Stimulated activated CD8-positive, alpha-beta memory T cell treated with anti-CD3 and anti-CD28 coated beads, Interleukin-7, amount 100 ng/mL, for 4 hours (primary cell): ENCODE measurements around the gene GSTM1.
"Not testable (repeated sequence)": the region's sequence is repeated elsewhere in the genome, so short reads cannot be mapped to it uniquely, and the experiment has no call there.

Experiments used
- DNase-seq, 2 donors: peaks; one replicate each; pipeline ENCODE4 v3.0.0-alpha.2; 2020; ENCODE audit warnings: low read depth in 2 of 2

The GSTM1 gene

DNA sequence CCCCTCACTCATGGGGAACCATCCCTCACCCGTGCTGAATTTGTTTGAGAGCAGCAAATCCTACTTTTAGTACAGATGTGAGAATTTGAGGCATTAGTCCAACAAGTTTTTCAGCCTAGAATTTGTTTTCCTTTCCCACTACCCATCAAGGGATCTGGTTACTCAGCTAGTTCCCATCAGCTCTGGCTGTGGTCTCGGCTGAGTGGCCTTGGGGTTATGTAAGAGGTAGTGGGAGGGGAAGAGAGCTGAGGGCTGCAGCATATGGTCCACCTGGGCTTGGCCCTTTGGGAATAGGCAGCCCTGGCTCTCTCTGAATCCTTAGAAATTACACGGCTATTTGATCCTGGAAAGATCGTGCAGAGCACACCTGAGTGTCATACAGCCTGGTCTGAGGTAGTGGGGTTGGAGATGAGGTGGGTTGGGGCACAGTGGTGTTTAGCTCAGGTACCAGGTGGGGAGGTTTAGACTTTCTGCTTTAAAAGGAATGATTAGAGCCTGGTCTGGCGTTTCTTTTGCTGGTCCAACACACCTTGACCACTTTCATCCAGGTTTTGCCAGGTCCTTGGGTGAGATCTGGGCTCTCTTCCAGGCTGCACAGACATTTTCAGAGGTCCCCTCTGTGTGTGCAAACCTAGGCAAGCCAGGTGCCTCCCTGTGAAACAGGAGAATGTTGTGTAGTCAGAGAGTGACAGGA is 27.5 kb upstream of the GSTM1 start:
- DNase-seq = no peak

DNA sequence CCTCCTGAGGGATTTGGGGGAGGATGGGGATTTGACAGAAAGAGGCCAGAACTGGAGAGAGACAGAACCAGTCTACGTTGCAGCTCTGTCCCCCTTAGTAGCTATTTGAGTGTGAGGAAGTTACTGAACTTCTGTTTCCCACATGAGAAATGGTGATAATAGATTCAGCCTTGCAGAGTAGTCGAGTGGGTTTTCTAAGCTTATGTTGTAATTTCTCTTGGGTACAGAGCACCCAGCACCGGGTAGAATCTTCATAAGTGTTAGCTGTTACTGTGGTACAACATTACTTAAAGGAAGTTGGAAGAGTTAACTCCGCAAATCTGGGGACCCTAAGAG is 27.0 kb upstream of the GSTM1 start:
- not testable (repeated sequence) for DNase-seq

DNA sequence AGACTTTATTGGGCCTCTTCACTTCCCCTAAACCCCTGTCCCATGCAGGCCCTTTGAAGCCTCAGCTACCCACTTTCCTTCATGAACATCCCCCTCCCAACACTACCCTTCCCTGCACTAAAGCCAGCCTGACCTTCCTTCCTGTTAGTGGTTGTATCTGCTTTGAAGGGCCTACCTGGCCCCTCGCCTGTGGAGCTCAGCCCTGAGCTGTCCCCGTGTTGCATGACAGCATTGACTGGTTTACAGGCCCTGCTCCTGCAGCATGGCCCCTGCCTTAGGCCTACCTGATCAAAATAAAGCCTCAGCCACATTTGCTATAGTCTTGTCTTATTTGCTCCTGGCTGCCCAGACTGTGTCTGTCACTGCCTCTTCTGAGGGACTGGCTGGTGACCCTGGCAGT is 26.2 kb upstream of the GSTM1 start:
- DNase-seq = no peak

DNA sequence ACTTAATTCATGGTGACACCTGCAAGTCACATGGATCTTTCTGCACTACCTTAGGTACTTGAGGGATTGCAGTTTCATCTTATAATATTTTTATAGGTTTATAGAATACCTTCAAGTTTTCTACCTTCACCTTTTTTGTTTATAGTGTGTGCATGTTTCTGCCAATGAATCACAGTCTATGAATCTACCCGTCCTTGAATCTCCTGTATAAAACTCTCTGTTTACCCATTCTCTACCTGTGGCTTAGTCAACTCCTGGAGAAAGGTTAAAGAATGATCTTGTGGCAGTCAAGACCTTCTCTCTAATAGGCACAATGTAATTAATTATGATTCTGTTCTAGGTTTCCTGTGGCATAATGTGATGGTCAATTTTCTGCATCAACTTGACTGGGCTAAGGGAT is 22.9 kb upstream of the GSTM1 start:
- no peak for DNase-seq

DNA sequence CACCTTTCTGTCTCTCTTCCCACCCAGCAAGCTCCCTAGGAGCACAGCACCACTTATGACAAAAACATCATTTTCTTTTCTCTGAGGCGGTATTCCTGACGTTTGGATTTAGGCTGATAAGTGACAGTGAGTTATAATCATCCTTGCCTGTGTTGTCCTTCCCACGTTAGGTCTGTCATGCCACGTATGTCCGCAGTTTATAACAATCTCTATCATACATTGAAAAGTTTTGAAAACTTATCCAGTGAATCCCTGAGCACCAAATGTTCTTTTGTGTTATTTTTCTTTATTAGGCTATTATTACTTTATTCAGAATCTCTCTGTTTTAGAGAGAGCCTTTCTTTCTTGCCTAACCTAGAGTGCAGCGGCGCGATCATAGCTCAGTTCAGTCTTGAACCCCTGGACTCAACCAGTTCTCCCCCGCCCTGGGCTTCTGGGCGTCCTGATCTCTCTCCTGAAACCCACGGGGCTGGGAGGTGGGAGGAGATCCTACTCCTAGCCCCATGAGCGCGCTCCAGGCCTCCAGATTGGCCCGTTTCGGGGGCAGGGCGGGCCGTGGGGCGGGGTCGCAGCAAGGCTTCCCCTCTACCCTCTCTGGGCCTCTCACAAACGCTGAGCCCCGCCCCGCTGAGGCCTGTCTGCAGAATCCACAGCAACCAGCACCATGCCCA is 20.0 kb upstream of the GSTM1 start, which contains the start of gene GSTM2:
Gene GSTM2 (plus strand): TSS at position 606 of the 671 bp plus-strand sequence. CDS start 59 bp downstream, at position 665.
- DNase-seq = peak; percentile 31 to 68

DNA sequence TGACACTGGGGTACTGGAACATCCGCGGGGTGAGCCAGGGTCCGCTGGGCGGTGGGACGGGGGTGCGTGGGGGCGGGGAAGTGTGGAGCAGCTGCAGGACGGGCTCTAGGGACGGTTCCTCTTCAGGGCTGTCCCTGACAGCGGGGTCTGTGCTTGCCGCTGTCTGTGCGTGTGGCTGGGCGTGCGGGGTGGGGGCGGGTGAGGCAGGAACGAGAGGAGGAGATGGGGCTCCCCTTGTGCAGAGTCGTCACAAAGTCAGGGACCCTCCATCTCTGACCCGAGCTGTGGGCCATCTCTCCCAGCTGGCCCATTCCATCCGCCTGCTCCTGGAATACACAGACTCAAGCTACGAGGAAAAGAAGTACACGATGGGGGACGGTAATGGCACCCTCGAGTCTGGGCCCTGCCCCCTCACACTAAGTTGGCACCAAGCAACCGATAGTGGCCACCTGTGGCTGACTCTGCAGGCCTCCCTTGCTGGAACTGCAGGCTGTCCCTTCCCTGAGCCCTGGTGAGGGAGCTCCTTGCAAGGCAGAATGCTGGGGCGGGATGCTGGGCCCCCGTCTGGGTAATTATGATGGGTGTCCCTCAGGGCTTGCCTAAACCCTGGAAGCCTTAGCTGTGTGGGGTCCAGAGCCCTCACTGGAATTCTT is 19.4 kb upstream of the GSTM1 start:
- DNase-seq = no peak

DNA sequence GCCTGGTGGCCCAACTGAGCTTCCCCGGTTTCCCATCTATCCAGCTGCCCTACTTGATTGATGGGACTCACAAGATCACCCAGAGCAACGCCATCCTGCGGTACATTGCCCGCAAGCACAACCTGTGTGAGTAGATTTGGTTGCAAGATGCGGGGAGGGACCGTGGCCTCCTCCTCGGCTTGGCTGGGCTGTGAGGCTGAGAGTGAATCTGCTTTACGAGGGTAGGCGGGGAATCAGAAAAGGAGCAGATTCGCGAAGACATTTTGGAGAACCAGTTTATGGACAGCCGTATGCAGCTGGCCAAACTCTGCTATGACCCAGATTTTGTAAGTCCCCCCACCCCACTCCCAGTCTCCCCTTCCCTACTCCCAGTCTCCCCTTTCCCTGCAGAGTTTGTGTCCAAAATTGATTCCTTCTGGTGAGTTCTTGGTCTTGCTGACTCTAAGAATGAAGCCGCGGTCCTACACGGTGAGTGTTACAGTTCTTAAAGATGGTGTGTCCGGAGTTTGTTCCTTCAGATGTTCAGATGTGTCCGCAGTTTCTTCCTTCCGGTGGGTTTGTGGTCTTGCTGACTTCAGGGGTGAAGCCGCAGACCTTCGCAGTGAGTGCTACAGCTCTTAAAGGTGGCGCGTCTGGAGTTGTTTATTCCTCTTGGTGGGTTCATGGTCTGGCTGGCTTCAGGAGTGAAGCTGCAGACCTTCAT is 18.2 kb upstream of the GSTM1 start:
- DNase-seq = no peak

DNA sequence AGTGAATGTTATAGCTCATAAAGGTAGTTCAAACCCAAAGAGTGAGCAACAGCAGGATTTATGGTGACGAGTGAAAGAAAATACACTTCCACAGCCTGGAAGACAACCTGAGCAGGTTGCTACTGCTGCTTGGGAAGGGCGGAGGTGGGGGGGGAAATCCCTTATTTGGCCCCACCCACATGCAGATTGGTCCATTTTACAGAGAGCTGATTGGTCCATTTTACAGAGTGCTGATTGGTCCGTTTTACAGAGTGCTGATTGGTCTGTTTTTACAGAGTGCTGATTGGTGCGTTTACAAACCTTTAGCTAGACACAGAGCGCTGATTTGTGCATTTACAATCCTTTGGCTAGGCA is 17.7 kb upstream of the GSTM1 start:
- DNase-seq = not testable (repeated sequence)

DNA sequence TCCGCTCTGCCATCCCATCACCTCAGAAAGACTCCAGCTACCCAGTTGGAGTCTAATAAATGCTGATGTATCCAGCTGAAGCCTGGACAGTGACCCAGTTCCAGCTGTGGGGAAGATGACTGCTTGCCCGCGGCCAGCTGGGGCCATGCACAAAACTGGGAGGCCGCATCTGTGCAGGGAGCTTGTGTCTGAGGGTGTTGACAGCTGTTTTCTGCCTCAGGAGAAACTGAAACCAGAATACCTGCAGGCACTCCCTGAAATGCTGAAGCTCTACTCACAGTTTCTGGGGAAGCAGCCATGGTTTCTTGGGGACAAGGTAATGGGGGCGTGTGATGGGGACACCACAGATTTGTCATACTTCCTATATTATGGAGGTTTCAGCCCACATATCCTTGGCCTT is 16.6 kb upstream of the GSTM1 start:
- DNase-seq = no peak

DNA sequence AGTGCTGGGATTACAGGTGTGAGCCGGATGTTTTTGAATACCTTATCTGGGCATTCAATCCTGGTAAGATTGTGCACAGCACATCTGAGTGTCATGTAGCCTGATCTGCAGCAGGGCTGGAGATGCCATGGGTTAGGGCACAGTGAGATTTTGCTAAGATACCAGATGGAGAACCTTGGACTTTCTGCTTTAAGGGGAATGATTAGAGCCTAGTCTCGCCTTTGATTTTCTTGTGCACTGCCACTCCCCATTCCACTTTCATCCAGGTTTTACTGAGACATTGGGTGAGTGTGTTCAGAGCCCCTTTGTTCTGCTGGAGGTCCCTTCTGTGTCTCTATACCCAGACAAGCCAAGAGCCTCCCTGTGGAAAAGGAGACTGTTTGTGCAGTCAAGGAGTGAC is 13.8 kb upstream of the GSTM1 start:
- not testable (repeated sequence) for DNase-seq

DNA sequence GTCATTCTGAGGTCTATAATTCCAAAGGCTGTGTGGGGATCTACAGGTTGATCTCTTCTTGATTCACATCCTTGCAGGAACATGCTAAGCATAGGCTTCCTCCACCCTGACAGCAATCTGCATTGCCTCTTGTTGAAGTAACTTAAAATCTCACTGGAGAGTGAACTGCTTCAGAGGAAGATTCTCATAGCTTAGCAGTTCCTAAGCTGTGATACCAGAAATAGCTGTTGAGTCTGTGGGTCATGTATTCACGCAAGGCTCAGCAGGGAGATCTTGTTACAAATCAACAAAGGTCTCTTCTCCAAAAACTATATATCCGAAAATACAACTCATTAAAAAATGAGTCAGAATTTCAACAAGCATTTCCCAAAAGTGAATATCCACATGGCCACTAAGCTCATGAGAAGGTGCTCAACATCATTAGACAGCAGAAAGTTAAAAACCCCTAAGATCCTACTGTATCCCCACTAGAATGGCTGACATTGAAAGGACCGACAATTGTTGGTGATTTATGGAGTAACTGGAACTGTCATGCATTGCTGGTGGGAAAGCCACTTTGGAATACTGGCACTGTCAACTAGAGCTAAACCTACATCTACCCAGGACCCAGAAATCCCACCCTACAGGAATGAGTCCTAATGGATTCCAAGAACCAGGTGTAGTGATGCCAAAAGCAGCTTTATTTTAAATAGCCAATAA is 10.8 kb upstream of the GSTM1 start:
- not testable (repeated sequence) for DNase-seq

DNA sequence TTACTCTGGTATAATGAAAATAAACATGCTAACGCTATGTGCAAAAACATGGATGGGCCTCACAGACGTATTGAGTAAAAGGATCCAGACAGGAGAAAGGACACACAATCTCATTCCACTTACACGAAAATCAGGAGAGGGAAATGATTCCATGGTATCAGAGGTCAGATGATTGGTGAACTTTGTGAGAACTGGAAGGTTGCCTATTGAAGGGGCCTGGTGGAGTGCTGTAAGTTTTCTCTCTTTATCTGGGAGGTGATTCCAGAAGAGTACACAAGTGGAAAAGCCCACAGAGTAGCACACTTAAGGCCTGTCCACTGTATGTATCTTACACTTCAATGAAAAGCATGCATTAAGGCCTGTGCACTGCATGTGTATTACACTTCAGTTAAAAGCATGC is 10.2 kb upstream of the GSTM1 start:
- DNase-seq = no peak

DNA sequence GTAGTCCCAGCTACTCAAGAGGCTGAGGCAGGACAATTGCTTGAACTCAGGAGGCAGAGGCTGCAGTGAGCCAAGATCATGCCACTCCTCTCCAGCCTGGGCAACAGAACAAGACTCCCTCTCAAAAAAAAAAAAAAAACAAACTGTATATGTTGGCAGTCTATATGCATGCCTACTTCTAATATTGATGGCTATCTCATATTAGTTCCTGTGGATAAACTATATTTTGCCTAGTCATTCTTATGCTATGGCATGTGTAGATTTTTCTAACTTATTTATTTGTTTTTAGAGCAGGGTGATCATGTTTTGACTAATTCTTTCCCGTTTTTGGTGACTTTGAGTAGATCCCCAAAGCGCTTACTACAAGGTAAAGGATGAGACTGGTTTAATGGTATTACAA is 9.0 kb upstream of the GSTM1 start:
- DNase-seq = not testable (repeated sequence)

DNA sequence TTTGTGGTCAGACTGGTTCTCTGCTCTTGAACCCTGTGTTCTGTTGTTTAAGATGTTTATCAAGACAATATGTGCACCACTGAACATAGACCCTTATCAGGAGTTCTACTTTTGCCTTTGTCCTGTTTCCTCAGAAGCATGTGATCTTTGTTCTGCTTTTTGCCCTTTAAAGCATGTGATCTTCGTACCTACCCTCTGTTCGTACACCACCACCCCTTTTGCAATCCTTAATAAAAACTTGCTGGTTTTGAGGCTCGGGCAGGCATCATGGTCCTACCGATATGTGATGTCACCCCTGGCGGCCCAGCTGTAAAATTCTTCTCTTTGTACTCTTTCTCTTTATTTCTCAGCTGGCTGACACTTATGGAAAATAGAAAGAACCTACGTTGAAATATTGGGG is 2.8 kb upstream of the GSTM1 start:
- DNase-seq = not testable (repeated sequence)

DNA sequence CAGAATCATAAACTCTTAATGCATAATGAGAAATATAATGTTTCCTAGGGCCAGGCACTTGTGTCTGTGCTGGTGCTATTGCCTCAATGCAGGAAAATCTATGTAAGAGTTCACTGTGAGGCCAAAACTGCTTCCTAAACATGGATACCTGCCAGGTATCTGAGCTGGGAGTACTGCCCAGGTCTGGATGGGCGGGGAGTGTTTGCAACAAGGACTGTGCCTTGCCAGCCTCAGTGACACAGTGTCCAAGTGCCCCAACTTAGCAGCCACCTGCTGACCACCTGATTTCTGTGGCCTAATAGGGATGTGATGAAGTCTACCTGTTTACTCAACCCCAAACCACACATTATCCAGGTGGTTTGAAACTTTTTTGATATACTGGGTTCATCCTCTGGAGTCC is 2.2 kb upstream of the GSTM1 start:
- DNase-seq = not testable (repeated sequence)

DNA sequence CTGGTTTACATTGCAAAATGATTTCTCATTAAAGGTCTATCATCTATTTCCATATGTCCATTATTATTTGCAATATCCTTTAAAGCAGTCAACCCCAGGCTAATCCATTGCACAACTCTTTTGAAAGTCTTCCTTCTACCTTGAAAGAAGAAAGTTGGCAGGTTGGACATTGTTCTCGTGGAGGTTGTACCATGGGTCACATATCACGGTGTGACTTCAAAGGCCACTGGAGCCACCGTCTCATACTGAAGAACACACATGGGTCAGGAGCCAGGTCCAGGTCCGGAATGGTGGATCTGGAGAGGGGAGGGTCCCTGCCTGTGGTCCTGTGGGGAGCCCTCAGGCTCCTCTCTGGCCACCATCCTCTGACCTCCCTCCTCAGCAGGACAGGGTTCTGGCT is 1.7 kb upstream of the GSTM1 start:
- not testable (repeated sequence) for DNase-seq

DNA sequence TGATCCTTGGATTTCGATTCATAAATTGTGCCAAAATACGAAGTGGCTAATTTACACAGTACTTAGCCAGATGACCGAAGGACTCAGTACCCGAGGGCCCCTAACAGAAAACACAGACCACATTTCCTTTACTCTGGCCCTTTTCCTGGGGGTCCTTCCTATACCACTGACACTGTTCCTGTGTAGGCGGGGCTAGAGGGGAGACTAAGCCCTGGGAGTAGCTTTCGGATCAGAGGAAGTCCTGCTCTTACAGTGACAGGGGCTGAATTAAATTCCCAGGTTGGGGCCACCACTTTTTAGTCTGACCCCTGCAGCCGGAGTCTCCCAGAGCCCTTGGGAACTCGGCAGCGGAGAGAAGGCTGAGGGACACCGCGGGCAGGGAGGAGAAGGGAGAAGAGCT is 508 bp upstream of the GSTM1 start:
- not testable (repeated sequence) for DNase-seq

DNA sequence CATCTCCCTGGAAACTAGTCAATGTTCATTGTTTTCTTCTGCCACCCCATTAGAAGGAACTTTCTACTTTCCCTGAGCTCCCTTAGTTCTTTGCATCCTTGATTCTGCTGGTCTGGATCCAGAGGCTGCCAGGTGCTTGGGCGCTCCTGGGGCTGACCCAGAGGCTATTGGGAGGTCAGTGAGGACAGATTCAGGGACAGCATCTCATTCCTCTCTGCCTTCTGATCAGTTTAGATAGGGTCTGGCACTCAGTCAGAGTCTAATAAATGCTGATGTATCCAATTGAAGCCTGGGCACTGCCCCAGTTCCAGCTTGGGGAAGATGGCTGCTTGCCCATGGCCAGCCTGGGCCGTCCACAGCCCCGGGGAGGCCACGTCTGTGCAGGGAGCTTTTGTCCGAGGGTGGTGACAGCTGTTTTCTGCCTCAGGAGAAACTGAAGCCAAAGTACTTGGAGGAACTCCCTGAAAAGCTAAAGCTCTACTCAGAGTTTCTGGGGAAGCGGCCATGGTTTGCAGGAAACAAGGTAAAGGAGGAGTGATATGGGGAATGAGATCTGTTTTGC is 2.3 kb downstream of the GSTM1 start:
- no peak for DNase-seq

DNA sequence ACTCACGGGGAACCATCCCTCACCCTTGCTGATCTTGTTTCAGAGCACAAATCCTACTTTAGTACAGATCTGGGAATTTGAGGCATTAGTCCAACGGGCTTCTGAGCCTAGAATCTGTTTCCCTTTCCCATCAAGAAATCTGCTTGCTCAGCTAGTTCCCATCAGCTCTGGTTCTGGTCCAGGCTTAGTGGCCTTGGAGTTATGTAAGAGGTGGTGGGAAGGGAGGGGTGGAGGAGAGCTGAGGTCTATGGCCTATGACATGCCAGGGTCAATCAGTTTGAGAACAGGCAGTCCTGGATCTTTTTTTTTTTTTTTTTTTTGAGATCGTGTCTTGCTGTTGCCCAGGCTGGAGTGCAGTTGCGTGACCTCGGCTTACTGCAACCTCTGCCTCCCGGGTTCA is 4.1 kb downstream of the GSTM1 start:
- no peak for DNase-seq

DNA sequence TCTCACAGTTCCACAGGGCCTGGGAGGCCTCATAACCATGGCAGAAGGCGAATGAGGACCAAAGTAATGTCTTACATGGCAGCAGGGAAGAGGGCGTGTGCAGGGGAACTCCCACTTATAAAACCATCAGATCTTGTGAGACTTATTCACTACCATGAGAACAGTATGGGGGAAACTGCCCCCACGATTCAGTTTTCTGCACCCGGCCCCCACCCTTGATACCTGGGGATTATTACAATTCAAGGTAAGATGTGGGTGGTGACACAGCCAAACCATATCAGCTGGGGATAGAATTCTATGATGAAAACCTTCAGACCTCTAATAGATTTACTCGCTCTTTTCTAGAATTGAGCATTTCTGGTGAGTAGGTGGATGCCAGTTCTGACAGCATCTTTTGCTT is 6.8 kb downstream of the GSTM1 start:
- not testable (repeated sequence) for DNase-seq

DNA sequence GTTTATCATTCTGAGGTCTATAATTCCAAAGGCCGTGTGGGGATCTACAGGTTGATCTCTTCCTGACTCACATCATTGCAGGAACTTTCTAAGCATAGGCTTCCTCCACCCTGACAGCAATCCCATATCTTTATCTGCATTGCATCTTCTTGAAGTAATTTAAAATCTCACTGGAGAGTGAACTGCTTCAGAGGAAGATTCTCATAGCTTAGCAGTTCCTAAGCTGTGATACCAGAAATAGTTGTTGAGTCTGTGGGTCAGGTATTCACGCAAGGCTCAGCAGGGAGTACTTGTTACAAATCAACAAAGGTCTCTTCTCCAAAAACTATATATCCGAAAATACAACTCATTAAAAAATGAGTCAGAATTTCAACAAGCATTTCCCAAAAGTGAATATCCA is 7.5 kb downstream of the GSTM1 start:
- DNase-seq = not testable (repeated sequence)

DNA sequence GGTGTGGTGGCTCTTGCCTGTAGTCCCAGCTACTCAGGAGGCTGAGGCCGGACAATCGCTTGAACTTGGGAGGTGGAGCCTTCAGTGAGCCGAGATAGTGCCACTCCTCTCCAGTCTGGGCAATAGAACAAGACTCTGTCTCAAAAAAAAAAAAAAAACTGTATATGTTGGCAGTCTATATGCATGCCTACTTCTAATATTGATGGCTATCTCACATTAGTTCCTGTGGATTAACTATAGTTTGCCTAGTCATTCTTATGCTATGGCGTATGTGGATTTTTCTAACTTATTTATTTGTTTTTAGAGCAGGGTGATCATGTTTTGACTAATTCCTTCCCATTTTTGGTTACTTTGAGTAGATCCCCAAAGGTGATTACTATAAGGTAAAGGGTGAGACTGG is 9.4 kb downstream of the GSTM1 start:
- DNase-seq = no peak
